ENCODE data around the gene BORCS5.

GRCh38 chr12:12440784-12441428, 84.0 kb downstream of the BORCS5 start:
- TF ChIP-seq CTCF (IDR thresholded peaks at IDR 0.05) (no peak), EZH2 (IDR thresholded peaks at IDR 0.05) (no peak)

Measured in neural progenitor cell (in vitro differentiated cells).